Stomach (tissue), 9 donors: ENCODE data around the gene LIME1. TPM values are rescaled to one million over a fixed set of nuclear protein-coding genes. Genes with fewer than 3 reads are reported as not detected.

Experiments used
- DNase-seq, 2 donors: peaks; one replicate each; pipeline versions ENCODE4 v3.0.0 to v3.0.0-alpha.2; 2013 to 2019
- H3K27ac ChIP-seq, 5 donors: fragments of 200-600 bp in 4 of 5; sonication (generic) in 4 of 5; one replicate each; pipeline ENCODE4 v1.5.1; 2013 to 2019; ENCODE audit warnings: mild to moderate bottlenecking in 1 of 5, moderate library complexity in 1 of 5
- H3K27me3 ChIP-seq, 3 donors: fragments of 200-600 bp; sonication (generic); one replicate each; pipeline ENCODE4 v1.5.1; 2017 to 2019; ENCODE audit warnings: mixed run types in 1 of 3
- H3K36me3 ChIP-seq, 4 donors: fragments of 200-600 bp; sonication (generic); 1 replicate in 3 of 4; 2 replicates in 1 of 4; pipeline ENCODE4 v1.5.1; 2016 to 2019
- H3K4me1 ChIP-seq, 4 donors: fragments of 200-600 bp; sonication (generic); one replicate each; pipeline ENCODE4 v1.5.1; 2016 to 2019
- H3K4me3 ChIP-seq, 4 donors: fragments of 200-600 bp; sonication (generic) in 3 of 4; one replicate each; pipeline ENCODE4 v1.5.1; 2016 to 2019; ENCODE audit warnings: mild to moderate bottlenecking in 1 of 4
- H3K9me3 ChIP-seq, 4 donors: fragments of 200-600 bp; sonication (generic); one replicate each; pipeline ENCODE4 v1.5.1; 2016 to 2019
- CTCF ChIP-seq, 7 experiments: fragments of 450-650 bp in 4 of 7; fragments of 200-600 bp in 3 of 7; sonication (generic) in 3 of 7; IDR thresholded peaks; one replicate each; pipeline ENCODE4 v1.5.1; 2016 to 2019; ENCODE audit warnings: antibody characterized with exemption in 7 of 7, control low read depth in 2 of 7, mild to moderate bottlenecking in 1 of 7
- EP300 ChIP-seq: sonication (generic); formaldehyde crosslinking; IDR thresholded peaks from one replicate; pipeline ENCODE4 v1.6.1; 2017; ENCODE audit warnings: antibody characterized with exemption
- POLR2A ChIP-seq, 4 donors: fragments of 450-650 bp; IDR thresholded peaks; one replicate each; pipeline ENCODE4 v1.6.1; 2016; ENCODE audit warnings: antibody characterized with exemption in 4 of 4, control low read depth in 2 of 4, mild to moderate bottlenecking in 1 of 4, moderate library complexity in 1 of 4
- POLR2AphosphoS5 ChIP-seq, 3 donors: sonication (generic); formaldehyde crosslinking; IDR thresholded peaks; one replicate each; pipeline ENCODE4 v1.6.1; 2016; ENCODE audit warnings: antibody characterized with exemption in 3 of 3
- WGBS, 5 donors: extraction: QIAGEN DNeasy Blood & Tissue Kit in 3 of 5; methylation state at CpG; one replicate each; pipeline versions ENCODE4 v1.1.5 to v1.1.7; 2013 to 2018; 5-methylcytosine and 5-hydroxymethylcytosine counted together
- intact Hi-C: fragments of 100-400 bp; cut with DNase I; formaldehyde crosslinking; loops from one replicate; pipeline ENCODE4 v1.15.1; 2023; ENCODE audit warnings: low total_unique reads
- polyA plus RNA-seq, 3 donors: library from polyadenylated mRNA; stranded (reverse); fragments of 200-250 nt; gene quantifications; one replicate each; pipeline ENCODE4 v1.2.3, GENCODE V29; 2013
- total RNA-seq, 5 donors: library from RNA; depleted of rRNA; stranded (reverse); fragments of >200 nt; gene quantifications; one replicate each; pipeline versions ENCODE4 v1.1.0 to v1.2.3, GENCODE V29; 2014 to 2016
- donor health status: healthy with polysubstance abuse.
- donor health status: Bipolar disorder and iron deficiency.
- donor health status: healthy.

The LIME1 gene
- total and polyA plus RNA-seq, 8 donors = 3.6 to 117 (median 18.5) TPM

GRCh38 chr20:63745961-63746731, 9.7 kb downstream of the LIME1 start:
- DNase-seq = no peak
- Histone ChIP-seq H3K36me3 (peaks cover 8 to 38% (median 35%) of the 10 kb centered on the region in 4 donors), H3K27me3 (no peaks in the 10 kb centered on the region), H3K27ac (no peak overlapping the region), H3K4me3 (no peak overlapping the region), H3K4me1 (peaks cover 8 to 18% (median 11%) of the 10 kb centered on the region in 4 donors), H3K9me3 (no peaks in the 10 kb centered on the region)
- no peak for TF ChIP-seq EP300
- TF ChIP-seq CTCF (IDR thresholded peaks at IDR 0.05) = no peak
- TF ChIP-seq POLR2A (IDR thresholded peaks at IDR 0.05) = no peak
- no peak for TF ChIP-seq POLR2AphosphoS5 (IDR thresholded peaks at IDR 0.05)
- WGBS, 5 donors = 72 to 88% (median 83%) methylated on average over 16 to 26 of the region's 26 CpGs
- intact Hi-C loops = no loop called here

DNA sequence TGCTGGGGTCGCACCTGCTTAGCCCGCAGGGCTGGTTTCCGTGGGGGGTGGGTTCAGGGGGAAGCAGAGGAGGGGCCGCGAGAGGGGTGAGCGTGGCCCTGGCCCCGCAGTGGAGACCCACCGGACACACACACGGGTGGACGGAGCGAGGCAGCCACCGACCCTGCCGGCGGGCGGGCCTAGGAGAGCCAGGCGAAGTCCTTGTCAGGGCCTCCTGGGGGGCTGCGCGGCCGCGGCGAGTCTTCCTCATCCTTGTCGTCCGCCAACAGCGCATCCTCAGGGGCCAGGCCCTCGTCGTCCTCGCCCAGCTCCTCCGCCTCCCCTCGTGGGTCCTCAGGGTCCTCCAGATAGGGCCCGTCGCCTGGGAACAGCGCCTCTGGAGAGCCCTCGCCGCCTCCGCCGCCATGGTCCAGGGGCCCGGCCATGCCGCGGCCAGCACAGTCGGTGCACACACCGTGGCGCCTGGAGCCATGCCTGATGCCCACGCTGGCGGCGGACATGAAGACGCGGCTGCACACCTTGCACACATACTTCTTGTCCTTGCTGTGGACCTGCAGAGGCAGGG, 10.4 kb downstream of the LIME1 start:
- Histone ChIP-seq H3K36me3 (peaks cover 8 to 34% (median 30%) of the 10 kb centered on the region in 4 donors), H3K4me1 (peaks cover 1 to 11% (median 4%) of the 10 kb centered on the region in 4 donors), H3K27ac (no peak overlapping the region), H3K27me3 (no peaks in the 10 kb centered on the region), H3K9me3 (no peaks in the 10 kb centered on the region), H3K4me3 (no peak overlapping the region)
- 90 to 95% (median 95%) methylated on average over 24 to 47 of the region's 47 CpGs for WGBS, 5 donors
- no peak for DNase-seq
- intact Hi-C loops = no loop called here
- TF ChIP-seq POLR2A (IDR thresholded peaks at IDR 0.05) (no peak), EP300 (no peak), POLR2AphosphoS5 (IDR thresholded peaks at IDR 0.05) (no peak), CTCF (IDR thresholded peaks at IDR 0.05) (no peak)

- DNase-seq = no peak
- Histone ChIP-seq H3K36me3 (peaks cover 6 to 32% (median 22%) of the 10 kb centered on the region in 4 donors), H3K9me3 (no peaks in the 10 kb centered on the region), H3K27me3 (no peaks in the 10 kb centered on the region), H3K27ac (no peak overlapping the region), H3K4me3 (no peak overlapping the region), H3K4me1 (peaks cover 0 to 4% (median 0%) of the 10 kb centered on the region in 4 donors)
- no peak for TF ChIP-seq EP300
- no peak for TF ChIP-seq POLR2AphosphoS5 (IDR thresholded peaks at IDR 0.05)
- TF ChIP-seq CTCF (IDR thresholded peaks at IDR 0.05) = no peak
- TF ChIP-seq POLR2A (IDR thresholded peaks at IDR 0.05) = no peak
- intact Hi-C loops = no loop called here
- 61 to 75% (median 73%) methylated on average over 9 to 13 of the region's 13 CpGs for WGBS, 5 donors
Measured at GRCh38 chr20:63747622-63748069, 11.2 kb downstream of the LIME1 start.

GRCh38 chr20:63748070-63748933, 11.8 kb downstream of the LIME1 start:
- Histone ChIP-seq H3K4me3 (no peak overlapping the region), H3K36me3 (peaks cover 0 to 26% (median 16%) of the 10 kb centered on the region in 4 donors), H3K9me3 (no peaks in the 10 kb centered on the region), H3K27ac (no peak overlapping the region), H3K4me1 (no peaks in the 10 kb centered on the region), H3K27me3 (no peaks in the 10 kb centered on the region)
- DNase-seq = no peak
- TF ChIP-seq CTCF (IDR thresholded peaks at IDR 0.05) (no peak), POLR2AphosphoS5 (IDR thresholded peaks at IDR 0.05) (no peak), EP300 (no peak), POLR2A (IDR thresholded peaks at IDR 0.05) (no peak)
- intact Hi-C loops = no loop called here
- 76 to 82% (median 78%) methylated on average over 13 to 20 of the region's 20 CpGs for WGBS, 5 donors
